ENCODE data around the gene PTRH1.

- TF ChIP-seq CTCF (IDR thresholded peaks at IDR 0.05; ENCODE audit: low read length) (no peak), EZH2 (IDR thresholded peaks at IDR 0.05; ENCODE audit: borderline replicate concordance, low read length) (no peak)
These were observed 26.0 kb downstream of the PTRH1 start for GRCh38 chr9:127689329-127690000.

Data from OCI-LY1 (cell line).